B cell (primary cell): Measurements from ENCODE around the gene GSG1L. TPM values are rescaled to one million over a fixed set of nuclear protein-coding genes. Genes with fewer than 3 reads are reported as not detected.

Source experiments
- ATAC-seq: fragments of 200-7000 bp; cut with Tn5 transposase; one replicate; pipeline ENCODE4 v1.10.0; 2021; ENCODE audit warnings: low read depth, mild to moderate bottlenecking, moderate number of reproducible peaks, moderate library complexity
- CTCF ChIA-PET: fragments of 350-600 bp; sonication (Branson Sonifier 250); formaldehyde crosslinking; loops from one replicate; lab custom pipeline; 2021; ENCODE audit warnings: antibody characterized with exemption, inconsistent platforms; lab: Charles Lee
- POLR2A ChIA-PET: fragments of 350-600 bp; sonication (Branson Sonifier 250); formaldehyde crosslinking; loops from one replicate; lab custom pipeline; 2021; ENCODE audit warnings: antibody characterized with exemption; lab: Charles Lee
- DNase-seq: peaks from one replicate; pipeline ENCODE4 v3.0.0; 2013
- H2AFZ ChIP-seq: 2 replicates; pipeline ENCODE4 v1.6.1; 2012; ENCODE audit warnings: mild to moderate bottlenecking, low read depth, low read length; ENCODE audit not compliant: insufficient read depth, poor library complexity, severe bottlenecking
- H3K27ac ChIP-seq, 2 donors: 1 replicate in 1 of 2; 2 replicates in 1 of 2; pipeline ENCODE4 v1.5.1; 2012 to 2013; ENCODE audit warnings: low read length in 2 of 2, mild to moderate bottlenecking in 2 of 2, moderate library complexity in 1 of 2
- H3K27me3 ChIP-seq, 4 experiments: fragments of 200-600 bp in 1 of 4; sonication (generic) in 1 of 4; replicated peaks in 1 of 4; 1 replicate in 2 of 4; 2 replicates in 2 of 4; pipeline versions ENCODE4 v1.6.1 to v1.7.0; 2013 to 2016; ENCODE audit warnings: low read length in 3 of 4, mild to moderate bottlenecking in 2 of 4, mixed read lengths in 1 of 4, moderate library complexity in 1 of 4; ENCODE audit not compliant: insufficient read depth in 4 of 4, control insufficient read depth in 3 of 4; ENCODE audit errors: control extremely low read depth in 1 of 4
- H3K36me3 ChIP-seq, 2 experiments: replicated peaks in 1 of 2; 1 replicate in 1 of 2; 2 replicates in 1 of 2; pipeline versions ENCODE4 v1.6.1 to v1.7.1; 2013; ENCODE audit warnings: low read length in 1 of 2; ENCODE audit not compliant: insufficient read depth in 2 of 2, control insufficient read depth in 1 of 2; ENCODE audit errors: control extremely low read depth in 1 of 2, extremely low read depth in 1 of 2
- H3K4me1 ChIP-seq, 2 donors: fragments of 200-600 bp in 1 of 2; sonication (generic) in 1 of 2; 1 replicate in 1 of 2; 2 replicates in 1 of 2; pipeline versions ENCODE4 v1.5.1 to v1.6.1; 2013 to 2017; ENCODE audit warnings: low read length in 2 of 2; ENCODE audit not compliant: control insufficient read depth in 2 of 2, insufficient read depth in 2 of 2
- H3K4me2 ChIP-seq: replicated peaks from 2 replicates; pipeline ENCODE3; 2012; ENCODE audit warnings: mild to moderate bottlenecking, low read depth, low read length; ENCODE audit not compliant: poor library complexity, severe bottlenecking
- H3K4me3 ChIP-seq, 5 experiments: fragments of 200-600 bp in 1 of 5; sonication (generic) in 1 of 5; 1 replicate in 3 of 5; 2 replicates in 2 of 5; pipeline versions ENCODE4 v1.5.1 to v1.7.0; 2011 to 2016; ENCODE audit warnings: low read length in 4 of 5, mild to moderate bottlenecking in 4 of 5, low read depth in 2 of 5, control low read depth in 1 of 5, moderate library complexity in 1 of 5; ENCODE audit not compliant: insufficient read depth in 1 of 5; ENCODE audit errors: control extremely low read depth in 1 of 5, extremely low read depth in 1 of 5
- H3K79me2 ChIP-seq: fragments of 200-600 bp; sonication (generic); one replicate; pipeline ENCODE4 v1.6.0; 2016; ENCODE audit warnings: low read length; ENCODE audit not compliant: control insufficient read depth, insufficient read depth
- H3K9ac ChIP-seq: fragments of 200-600 bp; sonication (generic); 2 replicates; pipeline ENCODE4 v1.6.1; 2017; ENCODE audit warnings: mild to moderate bottlenecking, low read length, moderate library complexity
- H3K9me3 ChIP-seq, 3 donors: one replicate each; pipeline versions ENCODE4 v1.6.1 to v1.7.1; 2013; ENCODE audit warnings: low read length in 2 of 3; ENCODE audit not compliant: control insufficient read depth in 2 of 3, insufficient read depth in 1 of 3; ENCODE audit errors: control extremely low read depth in 1 of 3
- H4K20me1 ChIP-seq: 2 replicates; pipeline ENCODE4 v1.6.0; 2012; ENCODE audit warnings: mild to moderate bottlenecking, low read length; ENCODE audit not compliant: insufficient read depth, control insufficient read depth, poor library complexity, severe bottlenecking
- H3K27ac Mint-ChIP-seq: one replicate; pipeline ENCODE4 v1.8.0; 2021; ENCODE audit warnings: mixed read lengths
- H3K27me3 Mint-ChIP-seq: one replicate; pipeline ENCODE4 v1.8.0; 2021; ENCODE audit warnings: mixed read lengths
- H3K4me1 Mint-ChIP-seq: one replicate; pipeline ENCODE4 v1.8.0; 2021; ENCODE audit warnings: mixed read lengths
- H3K4me3 Mint-ChIP-seq: one replicate; pipeline ENCODE4 v1.8.0; 2021; ENCODE audit warnings: mixed read lengths
- H3K9me3 Mint-ChIP-seq: one replicate; pipeline ENCODE4 v1.8.0; 2022; ENCODE audit warnings: mixed read lengths; ENCODE audit not compliant: insufficient read depth
- EZH2 ChIP-seq: IDR thresholded peaks from 2 replicates; pipeline ENCODE4 v1.6.1; 2012; ENCODE audit warnings: borderline replicate concordance, low read depth, mild to moderate bottlenecking, moderate library complexity, low read length; ENCODE audit not compliant: insufficient read depth, poor library complexity, severe bottlenecking
- WGBS: methylation state at CpG from one replicate; pipeline ENCODE4 v1.1.5; 2013; ENCODE audit warnings: missing lambda C conversion rate; ENCODE audit not compliant: insufficient coverage; 5-methylcytosine and 5-hydroxymethylcytosine counted together
- intact Hi-C: fragments of 100-400 bp; cut with micrococcal nuclease; formaldehyde crosslinking; loops from one replicate; pipeline ENCODE4 v1.10.0; 2022
- polyA plus RNA-seq: library from polyadenylated mRNA; depleted of rRNA; stranded (reverse); fragments of >200 nt; gene quantifications from 2 replicates; pipeline ENCODE4 v1.2.3, GENCODE V29; 2012
- total RNA-seq, 2 donors: library from RNA; stranded (reverse); fragments of 120-200 nt in 1 of 2; gene quantifications; 1 replicate in 1 of 2; 2 replicates in 1 of 2; pipeline versions ENCODE4 v1.2.3 to v1.2.4, GENCODE V29; 2013 to 2022
- TF ChIP-seq, protein P1 (sequence below): fragments of 200-600 bp; IDR thresholded peaks from one replicate; pipeline ENCODE4 v1.8.0; 2022; ENCODE audit warnings: antibody characterized with exemption, mild to moderate bottlenecking

Gene GSG1L
- total and polyA plus RNA-seq, 2 donors (not counting 1 experiment from before 2014, with no cell fraction given), result 0.01 TPM; not detected in 1

DNA sequence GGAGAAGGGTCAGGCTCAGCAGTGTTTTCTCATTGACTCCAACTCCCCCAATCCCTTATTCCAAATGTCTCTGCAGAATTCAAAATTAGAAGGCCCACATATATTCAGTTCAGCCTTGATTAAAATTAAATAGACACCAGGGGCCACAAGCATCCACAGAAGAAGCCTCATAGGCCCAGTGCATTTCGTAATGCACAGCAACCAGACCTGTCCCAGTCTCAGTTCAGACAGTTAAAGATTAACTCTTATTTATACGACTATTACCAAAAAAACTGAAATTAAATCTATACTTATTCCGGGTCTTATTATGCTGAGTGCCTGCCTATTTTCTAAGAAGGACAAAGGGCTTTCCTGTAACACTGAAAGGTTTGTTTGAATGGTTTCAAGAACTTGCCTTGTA lies 41.8 kb upstream of the GSG1L start:
- intact Hi-C loops, result no loop called here
- CTCF ChIA-PET, result no interaction called here

DNA sequence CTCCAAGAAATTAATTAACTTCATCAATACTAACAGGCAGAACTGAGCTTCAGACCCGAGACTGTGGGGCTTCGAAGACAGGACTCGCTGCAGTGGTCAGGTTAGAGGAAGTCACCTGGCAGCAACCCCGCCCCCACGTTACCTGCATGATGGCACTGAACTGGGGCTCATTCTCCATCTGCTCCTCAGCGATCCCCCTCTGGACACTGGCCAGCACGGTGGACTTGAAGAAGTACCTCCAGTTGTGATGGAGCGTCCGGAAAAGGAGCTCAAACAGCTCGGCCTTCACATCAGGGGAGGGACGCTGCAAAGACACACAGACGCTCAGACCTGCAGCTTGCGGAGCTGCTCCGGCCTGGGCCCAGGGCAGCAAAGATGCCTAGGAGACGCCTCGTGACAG lies 40.9 kb upstream of the GSG1L start:
- DNase-seq (no peak), ATAC-seq (no peak)
- Histone ChIP-seq H3K36me3 (peaks cover 8 to 97% of the 10 kb centered on the region in 2 experiments), H3K27ac (no peak overlapping the region), H3K4me3 (no peak overlapping the region), H3K9me3 (no peaks in the 10 kb centered on the region), H4K20me1 (peaks cover 45% of the 10 kb centered on the region), H3K79me2 (peaks cover 3% of the 10 kb centered on the region), H3K4me1 (no peaks in the 10 kb centered on the region), H3K27me3 (no peaks in the 10 kb centered on the region), H3K4me2 (no peak overlapping the region), H3K9ac (no peak overlapping the region), H2AFZ (no peak overlapping the region)
- POLR2A ChIA-PET, result no interaction called here
- intact Hi-C loops, result no loop called here
- no peaks in the 10 kb centered on the region for H3K9me3 Mint-ChIP-seq
- no peaks in the 10 kb centered on the region for H3K4me1 Mint-ChIP-seq
- H3K27ac Mint-ChIP-seq, result no peak overlapping the region
- CTCF ChIA-PET, result interaction anchor here (0.6 kb wide), 1 partner anchor 109 kb away, joined by 4 read pairs; no protein-coding TSS in a partner anchor
- no peak for TF ChIP-seq EZH2
- TF ChIP-seq, protein P1, sequence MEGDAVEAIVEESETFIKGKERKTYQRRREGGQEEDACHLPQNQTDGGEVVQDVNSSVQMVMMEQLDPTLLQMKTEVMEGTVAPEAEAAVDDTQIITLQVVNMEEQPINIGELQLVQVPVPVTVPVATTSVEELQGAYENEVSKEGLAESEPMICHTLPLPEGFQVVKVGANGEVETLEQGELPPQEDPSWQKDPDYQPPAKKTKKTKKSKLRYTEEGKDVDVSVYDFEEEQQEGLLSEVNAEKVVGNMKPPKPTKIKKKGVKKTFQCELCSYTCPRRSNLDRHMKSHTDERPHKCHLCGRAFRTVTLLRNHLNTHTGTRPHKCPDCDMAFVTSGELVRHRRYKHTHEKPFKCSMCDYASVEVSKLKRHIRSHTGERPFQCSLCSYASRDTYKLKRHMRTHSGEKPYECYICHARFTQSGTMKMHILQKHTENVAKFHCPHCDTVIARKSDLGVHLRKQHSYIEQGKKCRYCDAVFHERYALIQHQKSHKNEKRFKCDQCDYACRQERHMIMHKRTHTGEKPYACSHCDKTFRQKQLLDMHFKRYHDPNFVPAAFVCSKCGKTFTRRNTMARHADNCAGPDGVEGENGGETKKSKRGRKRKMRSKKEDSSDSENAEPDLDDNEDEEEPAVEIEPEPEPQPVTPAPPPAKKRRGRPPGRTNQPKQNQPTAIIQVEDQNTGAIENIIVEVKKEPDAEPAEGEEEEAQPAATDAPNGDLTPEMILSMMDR, result no peak
- 98% methylated on average over 16 of the region's 16 CpGs for WGBS
- no peak overlapping the region for H3K4me3 Mint-ChIP-seq
- no peaks in the 10 kb centered on the region for H3K27me3 Mint-ChIP-seq

More for the DNA sequence above, 41.8 kb upstream of the GSG1L start:
- no peak for ATAC-seq
- no peaks in the 10 kb centered on the region for H3K4me1 ChIP-seq
- TF ChIP-seq, protein P1, result no peak
- TF ChIP-seq EZH2, result no peak
- H3K27ac ChIP-seq, result no peak overlapping the region
- H3K36me3 ChIP-seq, result peaks cover 10 to 99% of the 10 kb centered on the region in 2 experiments
- no peak overlapping the region for H2AFZ ChIP-seq
- peaks cover 4% of the 10 kb centered on the region for H3K79me2 ChIP-seq
- no CpG with 5 or more reads among the region's 3 CpGs for WGBS
- DNase-seq, result no peak
- no peak overlapping the region for H3K4me3 Mint-ChIP-seq
- H3K4me2 ChIP-seq, result no peak overlapping the region
- no peaks in the 10 kb centered on the region for H3K27me3 Mint-ChIP-seq
- no peak overlapping the region for H3K27ac Mint-ChIP-seq
- no peak overlapping the region for H3K9ac ChIP-seq
- no peaks in the 10 kb centered on the region for H3K27me3 ChIP-seq
- peaks cover 54% of the 10 kb centered on the region for H4K20me1 ChIP-seq
- H3K9me3 Mint-ChIP-seq, result no peaks in the 10 kb centered on the region
- POLR2A ChIA-PET, result no interaction called here
- H3K4me1 Mint-ChIP-seq, result no peaks in the 10 kb centered on the region
- H3K4me3 ChIP-seq, result no peak overlapping the region
- no peaks in the 10 kb centered on the region for H3K9me3 ChIP-seq
